Lower leg skin (tissue), 4 donors: ENCODE measurements around the gene CYTH1. TPM values are rescaled to one million over a fixed set of nuclear protein-coding genes. Genes with fewer than 3 reads are reported as not detected.

Experiments
- DNase-seq, 2 donors: peaks; one replicate each; pipeline ENCODE4 v3.0.0-alpha.2; 2019; ENCODE audit warnings: low spot score in 2 of 2
- H3K4me3 ChIP-seq: fragments of 200-600 bp; sonication (generic); 2 replicates; pipeline ENCODE4 v1.5.1; 2017; ENCODE audit warnings: mild to moderate bottlenecking, low read depth; ENCODE audit not compliant: poor library complexity, severe bottlenecking
- CTCF ChIP-seq, 3 donors: fragments of 450-650 bp; IDR thresholded peaks; one replicate each; pipeline ENCODE4 v1.5.1; 2016; ENCODE audit warnings: antibody characterized with exemption in 3 of 3, mild to moderate bottlenecking in 3 of 3, moderate library complexity in 2 of 3
- POLR2A ChIP-seq, 2 donors: fragments of 450-650 bp; IDR thresholded peaks; one replicate each; pipeline ENCODE4 v1.6.1; 2016 to 2017; ENCODE audit warnings: antibody characterized with exemption in 2 of 2, mild to moderate bottlenecking in 1 of 2, moderate library complexity in 1 of 2
- WGBS, 2 donors: methylation state at CpG; one replicate each; pipeline ENCODE4 v1.1.5; 2018; 5-methylcytosine and 5-hydroxymethylcytosine counted together
- intact Hi-C: fragments of 100-400 bp; cut with DNase I; formaldehyde crosslinking; loops from one replicate; pipeline ENCODE4 v1.15.0; 2023; ENCODE audit warnings: low total_unique reads
- total RNA-seq, 4 donors: library from RNA; depleted of rRNA; stranded (reverse); fragments of >200 nt; gene quantifications; one replicate each; pipeline ENCODE4 v1.1.0, GENCODE V29; 2016

CYTH1 gene
- total RNA-seq, 4 donors from 2014 or later: 53.7 to 79.4 (median 63.9) TPM

DNA sequence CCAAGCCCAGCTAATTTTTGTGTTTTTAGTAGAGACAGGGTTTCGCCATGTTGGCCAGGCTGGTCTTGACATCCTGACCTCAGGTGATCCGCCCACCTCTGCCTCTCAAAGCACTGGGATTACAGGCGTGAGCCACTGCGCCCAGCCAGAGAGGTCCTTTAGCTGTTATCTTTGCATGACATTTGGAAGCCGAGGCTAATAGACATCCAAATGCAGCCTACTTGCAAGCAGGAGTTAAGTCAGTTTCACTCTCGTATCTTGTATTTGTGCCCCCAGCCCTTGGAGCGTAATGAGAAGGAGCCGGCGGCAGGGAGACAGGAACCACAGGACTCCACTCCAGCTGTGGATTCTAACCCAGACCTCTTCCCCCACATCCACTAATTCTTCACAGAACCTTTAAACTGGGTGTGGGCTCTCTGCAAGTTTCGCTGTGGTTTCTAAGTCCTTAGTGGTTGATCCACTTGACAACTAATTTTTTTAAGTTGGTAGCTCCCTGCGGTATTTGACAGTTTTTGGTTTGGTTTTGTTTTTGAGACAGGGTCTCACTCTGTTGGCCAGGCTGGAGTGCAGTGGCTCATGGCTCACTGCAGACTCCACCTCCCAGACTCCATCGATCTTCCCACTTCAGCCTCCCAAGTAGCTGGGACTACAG is 3.1 kb upstream of the CYTH1 start:
- H3K4me3 ChIP-seq: no peak overlapping the region
- no peak for DNase-seq
- WGBS, 2 donors: 86 to 88% methylated on average over 12 of the region's 12 CpGs
- intact Hi-C loops: no loop called here
- TF ChIP-seq POLR2A (IDR thresholded peaks at IDR 0.05): no peak
- TF ChIP-seq CTCF (IDR thresholded peaks at IDR 0.05): no peak

GRCh38 chr17:78784352-78784751 is 2.3 kb upstream of the CYTH1 start:
- TF ChIP-seq CTCF (IDR thresholded peaks at IDR 0.05) (no peak), POLR2A (IDR thresholded peaks at IDR 0.05) (no peak)
- DNase-seq: no peak
- 88 to 94% methylated on average over 6 of the region's 6 CpGs for WGBS, 2 donors
- intact Hi-C loops: no loop called here
- H3K4me3 ChIP-seq: no peak overlapping the region

- TF ChIP-seq POLR2A (IDR thresholded peaks at IDR 0.05) (no peak), CTCF (IDR thresholded peaks at IDR 0.05) (no peak)
- WGBS, 2 donors: 71 to 79% methylated on average over 7 of the region's 7 CpGs
- intact Hi-C loops: no loop called here
- no peak overlapping the region for H3K4me3 ChIP-seq
- no peak for DNase-seq
Observed at GRCh38 chr17:78783711-78784324, 1.7 kb upstream of the CYTH1 start.

DNA sequence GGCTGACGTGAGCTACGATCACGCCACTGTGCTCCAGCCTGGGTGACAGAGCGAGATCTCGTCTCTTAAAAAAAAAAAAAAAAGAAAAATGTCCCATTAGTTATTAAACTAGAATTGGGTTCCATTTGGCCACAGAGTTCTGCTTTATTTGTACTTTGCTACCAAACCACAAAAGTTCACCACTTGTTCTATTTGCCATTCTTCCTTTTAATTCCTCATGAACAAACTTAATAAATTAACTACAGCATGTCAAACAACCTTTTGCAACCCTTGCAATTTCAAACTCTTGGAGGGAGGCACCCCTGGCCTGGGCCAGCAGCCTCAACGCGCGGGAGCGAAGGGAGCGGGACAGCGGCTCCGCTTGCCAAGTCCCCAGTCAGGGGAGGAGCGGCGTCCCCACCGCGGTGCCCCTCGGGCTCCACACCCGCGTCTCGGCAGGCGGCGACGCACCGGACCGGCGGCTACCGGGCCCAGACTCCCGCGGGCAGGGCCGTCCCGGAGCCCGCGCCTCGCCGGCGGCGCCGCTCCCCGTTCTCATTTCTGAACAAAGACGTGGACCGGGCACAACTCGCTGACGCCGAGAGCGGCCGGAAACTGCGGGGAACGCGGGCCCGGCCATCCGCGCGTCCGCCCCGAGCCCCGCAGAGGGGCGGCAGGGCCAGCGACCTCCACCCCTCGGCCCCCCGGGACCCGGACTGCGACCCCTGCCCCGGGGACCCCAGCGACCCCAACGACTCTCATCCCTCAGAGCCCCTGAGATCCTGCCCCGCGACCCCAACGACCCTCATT is 775 bp downstream of the CYTH1 start:
- DNase-seq: peak in 1 of 2 donors; percentile 93
- intact Hi-C loops: no loop called here
- no peak for TF ChIP-seq CTCF (IDR thresholded peaks at IDR 0.05)
- TF ChIP-seq POLR2A (IDR thresholded peaks at IDR 0.05): no peak
- H3K4me3 ChIP-seq: peak overlapping the region; percentile 94
- WGBS, 2 donors: 3 to 6% methylated on average over 29 to 30 of the region's 68 CpGs

GRCh38 chr17:78780335-78780734 is 1.7 kb downstream of the CYTH1 start:
- DNase-seq: no peak
- intact Hi-C loops: no loop called here
- no peak overlapping the region for H3K4me3 ChIP-seq
- WGBS, 2 donors: 52 to 60% methylated on average over 6 of the region's 6 CpGs
- TF ChIP-seq CTCF (IDR thresholded peaks at IDR 0.05): no peak
- no peak for TF ChIP-seq POLR2A (IDR thresholded peaks at IDR 0.05)
